CD4-positive, alpha-beta T cell treated with Interleukin-15 for 1 hour (primary cell): ENCODE data around the gene LARP4.
"Not testable (repeated sequence)": the region's sequence is repeated elsewhere in the genome, so short reads cannot be mapped to it uniquely, and the experiment has no call there.

Experiments
- DNase-seq: peaks from one replicate; pipeline ENCODE4 v3.0.0-alpha.2; 2020

Gene LARP4

GRCh38 chr12:50498119-50498518 lies 97.4 kb downstream of the LARP4 start:
- not testable (repeated sequence) for DNase-seq

- DNase-seq = peak; percentile 94
Observed at GRCh38 chr12:50504798-50505674, 104.4 kb downstream of the LARP4 start, which contains the start of gene DIP2B. DIP2B (plus strand) TSS chr12:50504985; CDS start chr12:50505141, 156 bp downstream.

- no peak for DNase-seq
Observed at GRCh38 chr12:50505675-50506530, 105.2 kb downstream of the LARP4 start.

- no peak for DNase-seq
Observed at GRCh38 chr12:50506753-50507473, 106.2 kb downstream of the LARP4 start.

GRCh38 chr12:50507474-50507838 lies 106.8 kb downstream of the LARP4 start:
- DNase-seq = no peak

GRCh38 chr12:50507930-50508329 lies 107.2 kb downstream of the LARP4 start:
- no peak for DNase-seq

GRCh38 chr12:50508414-50508813 lies 107.7 kb downstream of the LARP4 start:
- no peak for DNase-seq

GRCh38 chr12:50508970-50509663 lies 108.4 kb downstream of the LARP4 start:
- DNase-seq = no peak

GRCh38 chr12:50514526-50515276 lies 114.0 kb downstream of the LARP4 start:
- DNase-seq = no peak

GRCh38 chr12:50515587-50515986 lies 114.9 kb downstream of the LARP4 start:
- no peak for DNase-seq

- DNase-seq = no peak
Observed at GRCh38 chr12:50517421-50518048, 116.8 kb downstream of the LARP4 start.

GRCh38 chr12:50518090-50518489 lies 117.4 kb downstream of the LARP4 start:
- no peak for DNase-seq

GRCh38 chr12:50519353-50519752 lies 118.7 kb downstream of the LARP4 start:
- no peak for DNase-seq

- DNase-seq = no peak
Observed at GRCh38 chr12:50520416-50521207, 119.9 kb downstream of the LARP4 start.

- DNase-seq = not testable (repeated sequence)
Observed at GRCh38 chr12:50521781-50522180, 121.1 kb downstream of the LARP4 start.

- DNase-seq = no peak
Observed at GRCh38 chr12:50523772-50524171, 123.1 kb downstream of the LARP4 start.

GRCh38 chr12:50524621-50525020 lies 123.9 kb downstream of the LARP4 start:
- no peak for DNase-seq

GRCh38 chr12:50525422-50525821 lies 124.7 kb downstream of the LARP4 start:
- DNase-seq = no peak

GRCh38 chr12:50527359-50527726 lies 126.7 kb downstream of the LARP4 start:
- no peak for DNase-seq

GRCh38 chr12:50528800-50529199 lies 128.1 kb downstream of the LARP4 start:
- DNase-seq = no peak
